ENCODE data around the gene OMG. TPM values are rescaled to one million over a fixed set of nuclear protein-coding genes. Genes with fewer than 3 reads are reported as not detected.

OMG gene
- total RNA-seq, 1 experiment from 2014 or later: not detected

GRCh38 chr17:31269036-31269577 is 27.9 kb downstream of the OMG start:
- peaks cover 4% of the 10 kb centered on the region; the same call in 1 of the 2 replicates for H3K9me2 ChIP-seq (ENCODE audit: insufficient read depth)
- peak overlapping the region; percentile 55 for H3K4me2 ChIP-seq (ENCODE audit: low read length)
- TF ChIP-seq RAD21 (IDR thresholded peaks at IDR 0.05; ENCODE audit: low read depth) (no peak), SP1 (IDR thresholded peaks at IDR 0.05; ENCODE audit: low read depth) (no peak), CBX3 (IDR thresholded peaks at IDR 0.05; ENCODE audit: low read depth) (no peak), EZH2phosphoT487 (IDR thresholded peaks at IDR 0.05; ENCODE audit: borderline replicate concordance) (no peak), POLR2AphosphoS5 (IDR thresholded peaks at IDR 0.05; ENCODE audit: low read depth, low read length) (no peak), SRF (IDR thresholded peaks at IDR 0.05; ENCODE audit: low read depth) (no peak), YY1 (IDR thresholded peaks at IDR 0.05; ENCODE audit: extremely low read depth, insufficient replicate concordance, low read depth, low read length) (no peak), POLR2A (IDR thresholded peaks at IDR 0.05; ENCODE audit: borderline replicate concordance, extremely low read depth, insufficient read depth, insufficient read length) (no peak), ZFX (IDR thresholded peaks at IDR 0.05) (no peak), SIN3A (IDR thresholded peaks at IDR 0.05; ENCODE audit: low read depth) (no peak), ZNF274 (IDR thresholded peaks at IDR 0.05; ENCODE audit: low read depth, low read length) (no peak), EGR1 (IDR thresholded peaks at IDR 0.05; ENCODE audit: low read depth) (no peak), CTCF (IDR thresholded peaks at IDR 0.05 in 2 of 3, conservative IDR thresholded peaks at IDR 0.05 in 1 of 3; ENCODE audit: borderline replicate concordance in 1 of 3, insufficient read depth in 1 of 3, low read depth in 2 of 3, low read length in 2 of 3) (no peak), TCF7L2 (IDR thresholded peaks at IDR 0.05; ENCODE audit: borderline replicate concordance, extremely low read depth, insufficient read depth, insufficient read length) (no peak), FOSL1 (IDR thresholded peaks at IDR 0.05; ENCODE audit: low read depth) (no peak), CEBPB (IDR thresholded peaks at IDR 0.05; ENCODE audit: low read depth) (no peak)
- TF ChIP-seq, protein P1, sequence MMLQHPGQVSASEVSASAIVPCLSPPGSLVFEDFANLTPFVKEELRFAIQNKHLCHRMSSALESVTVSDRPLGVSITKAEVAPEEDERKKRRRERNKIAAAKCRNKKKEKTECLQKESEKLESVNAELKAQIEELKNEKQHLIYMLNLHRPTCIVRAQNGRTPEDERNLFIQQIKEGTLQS (IDR thresholded peaks at IDR 0.05): no peak
- TF ChIP-seq, protein P2, sequence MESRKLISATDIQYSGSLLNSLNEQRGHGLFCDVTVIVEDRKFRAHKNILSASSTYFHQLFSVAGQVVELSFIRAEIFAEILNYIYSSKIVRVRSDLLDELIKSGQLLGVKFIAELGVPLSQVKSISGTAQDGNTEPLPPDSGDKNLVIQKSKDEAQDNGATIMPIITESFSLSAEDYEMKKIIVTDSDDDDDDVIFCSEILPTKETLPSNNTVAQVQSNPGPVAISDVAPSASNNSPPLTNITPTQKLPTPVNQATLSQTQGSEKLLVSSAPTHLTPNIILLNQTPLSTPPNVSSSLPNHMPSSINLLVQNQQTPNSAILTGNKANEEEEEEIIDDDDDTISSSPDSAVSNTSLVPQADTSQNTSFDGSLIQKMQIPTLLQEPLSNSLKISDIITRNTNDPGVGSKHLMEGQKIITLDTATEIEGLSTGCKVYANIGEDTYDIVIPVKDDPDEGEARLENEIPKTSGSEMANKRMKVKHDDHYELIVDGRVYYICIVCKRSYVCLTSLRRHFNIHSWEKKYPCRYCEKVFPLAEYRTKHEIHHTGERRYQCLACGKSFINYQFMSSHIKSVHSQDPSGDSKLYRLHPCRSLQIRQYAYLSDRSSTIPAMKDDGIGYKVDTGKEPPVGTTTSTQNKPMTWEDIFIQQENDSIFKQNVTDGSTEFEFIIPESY (IDR thresholded peaks at IDR 0.05; ENCODE audit: extremely low read depth, insufficient replicate concordance, low read length): no peak
- TF ChIP-seq, protein P3, sequence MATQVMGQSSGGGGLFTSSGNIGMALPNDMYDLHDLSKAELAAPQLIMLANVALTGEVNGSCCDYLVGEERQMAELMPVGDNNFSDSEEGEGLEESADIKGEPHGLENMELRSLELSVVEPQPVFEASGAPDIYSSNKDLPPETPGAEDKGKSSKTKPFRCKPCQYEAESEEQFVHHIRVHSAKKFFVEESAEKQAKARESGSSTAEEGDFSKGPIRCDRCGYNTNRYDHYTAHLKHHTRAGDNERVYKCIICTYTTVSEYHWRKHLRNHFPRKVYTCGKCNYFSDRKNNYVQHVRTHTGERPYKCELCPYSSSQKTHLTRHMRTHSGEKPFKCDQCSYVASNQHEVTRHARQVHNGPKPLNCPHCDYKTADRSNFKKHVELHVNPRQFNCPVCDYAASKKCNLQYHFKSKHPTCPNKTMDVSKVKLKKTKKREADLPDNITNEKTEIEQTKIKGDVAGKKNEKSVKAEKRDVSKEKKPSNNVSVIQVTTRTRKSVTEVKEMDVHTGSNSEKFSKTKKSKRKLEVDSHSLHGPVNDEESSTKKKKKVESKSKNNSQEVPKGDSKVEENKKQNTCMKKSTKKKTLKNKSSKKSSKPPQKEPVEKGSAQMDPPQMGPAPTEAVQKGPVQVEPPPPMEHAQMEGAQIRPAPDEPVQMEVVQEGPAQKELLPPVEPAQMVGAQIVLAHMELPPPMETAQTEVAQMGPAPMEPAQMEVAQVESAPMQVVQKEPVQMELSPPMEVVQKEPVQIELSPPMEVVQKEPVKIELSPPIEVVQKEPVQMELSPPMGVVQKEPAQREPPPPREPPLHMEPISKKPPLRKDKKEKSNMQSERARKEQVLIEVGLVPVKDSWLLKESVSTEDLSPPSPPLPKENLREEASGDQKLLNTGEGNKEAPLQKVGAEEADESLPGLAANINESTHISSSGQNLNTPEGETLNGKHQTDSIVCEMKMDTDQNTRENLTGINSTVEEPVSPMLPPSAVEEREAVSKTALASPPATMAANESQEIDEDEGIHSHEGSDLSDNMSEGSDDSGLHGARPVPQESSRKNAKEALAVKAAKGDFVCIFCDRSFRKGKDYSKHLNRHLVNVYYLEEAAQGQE (IDR thresholded peaks at IDR 0.05; ENCODE audit: low read depth): no peak
- TF ChIP-seq, protein P4, sequence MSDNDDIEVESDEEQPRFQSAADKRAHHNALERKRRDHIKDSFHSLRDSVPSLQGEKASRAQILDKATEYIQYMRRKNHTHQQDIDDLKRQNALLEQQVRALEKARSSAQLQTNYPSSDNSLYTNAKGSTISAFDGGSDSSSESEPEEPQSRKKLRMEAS (IDR thresholded peaks at IDR 0.05): no peak
- H3K4me3 ChIP-seq (replicated peaks in 1 of 2; ENCODE audit: low read depth in 1 of 2, low read length in 2 of 2): 0 out of 4 replicates have a peak overlapping the region, but pooled peaks of 1 of the 2 experiments have one; percentile 9
- no peaks in the 10 kb centered on the region for H4K20me1 ChIP-seq (ENCODE audit: insufficient read depth)
- H3K9me3 ChIP-seq (ENCODE audit: control insufficient read depth in 1 of 2, insufficient read depth in 1 of 2, low read depth in 1 of 2, low read length in 2 of 2): no peaks in the 10 kb centered on the region
- ChIA-PET RAD21 (ENCODE audit: low non-redundant PET in 1 of 2, low total read pairs in 2 of 2, uncharacterized antibody in 2 of 2, unreplicated experiment in 2 of 2) (no interaction called here), CTCF (no interaction called here), POLR2A (no interaction called here)
- H3K9ac ChIP-seq (ENCODE audit: low read length): no peak overlapping the region
- ATAC-seq: no peak
- H3K4me1 ChIP-seq (ENCODE audit: control insufficient read depth in 1 of 2, insufficient read depth in 2 of 2, low read length in 2 of 2): peaks cover 16 to 18% of the 10 kb centered on the region in 2 experiments
- H3K36me3 ChIP-seq (ENCODE audit: control insufficient read depth in 1 of 2, insufficient read depth in 2 of 2, low read length in 2 of 2): 0 out of 4 replicates have a peak, but pooled peaks cover 3 to 9% of the 10 kb centered on the region in 2 experiments
- no peak overlapping the region for H2AFZ ChIP-seq (ENCODE audit: low read depth, low read length, poor library complexity, severe bottlenecking)
- no TSS peak for BruUV-seq (replicated peaks)
- no peaks in the 10 kb centered on the region for H3K27me3 ChIP-seq (ENCODE audit: insufficient read depth, low read length)
- intact Hi-C loops (cut with micrococcal nuclease): no loop called here
- no peak for DNase-seq (ENCODE audit: low read depth, low spot score)
- H3K79me2 ChIP-seq (ENCODE audit: insufficient read depth, low read length): no peaks in the 10 kb centered on the region
- peak overlapping the region; percentile 36; the same call in 1 of the 2 replicates for H3K27ac ChIP-seq (ENCODE audit: low read depth, low read length)

All from HCT116 (cell line).